GDM1 (cell line): ENCODE measurements around the gene RNF212B.

Experiments used
- DNase-seq: peaks from one replicate; lab custom pipeline; 2025; lab: John Stamatoyannopoulos, UW

RNF212B gene

GRCh38 chr14:23320584-23321571 lies 83.1 kb downstream of the RNF212B start, which contains the start of gene PABPN1:
Gene PABPN1, plus strand, starts transcription at chr14:23321457. Its CDS starts 13 bp downstream, at chr14:23321470.
- DNase-seq = peak; percentile 100

GRCh38 chr14:23321572-23322547 lies 84.1 kb downstream of the RNF212B start:
- no peak for DNase-seq
